GM12873 (cell line): ENCODE measurements around the gene LRRTM3.
A peak's percentile ranks its signal among the peaks of the same experiment; 100 is the strongest.

Experiments
- CTCF ChIP-seq: IDR thresholded peaks from 2 replicates; pipeline ENCODE4 v1.5.1; 2012; ENCODE audit warnings: low read depth, mild to moderate bottlenecking, moderate library complexity, low read length, control low read depth; ENCODE audit not compliant: insufficient read depth; ENCODE audit errors: missing control alignments

Gene LRRTM3

DNA sequence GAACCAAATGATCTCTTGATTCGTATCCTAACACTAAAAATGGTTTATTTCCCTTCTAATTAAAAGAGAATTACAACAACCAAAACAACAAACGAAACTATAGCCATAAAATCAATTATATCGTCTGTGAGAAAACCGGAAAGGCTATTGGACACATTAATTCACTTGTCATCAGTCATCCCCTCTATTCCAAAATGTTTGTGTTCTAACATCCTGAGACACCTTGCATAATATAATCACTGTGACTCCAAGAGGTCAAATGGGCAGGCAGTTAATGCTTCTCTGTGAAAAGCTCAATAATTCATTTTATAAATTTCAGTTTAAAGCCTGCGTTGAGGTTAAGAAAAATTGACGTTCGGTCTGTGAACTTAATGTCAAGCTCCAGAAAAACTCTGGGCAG lies 463 bp upstream of the LRRTM3 start:
- TF ChIP-seq CTCF = no peak

GRCh38 chr10:66926841-66927240 lies 1.0 kb downstream of the LRRTM3 start:
- TF ChIP-seq CTCF = no peak

DNA sequence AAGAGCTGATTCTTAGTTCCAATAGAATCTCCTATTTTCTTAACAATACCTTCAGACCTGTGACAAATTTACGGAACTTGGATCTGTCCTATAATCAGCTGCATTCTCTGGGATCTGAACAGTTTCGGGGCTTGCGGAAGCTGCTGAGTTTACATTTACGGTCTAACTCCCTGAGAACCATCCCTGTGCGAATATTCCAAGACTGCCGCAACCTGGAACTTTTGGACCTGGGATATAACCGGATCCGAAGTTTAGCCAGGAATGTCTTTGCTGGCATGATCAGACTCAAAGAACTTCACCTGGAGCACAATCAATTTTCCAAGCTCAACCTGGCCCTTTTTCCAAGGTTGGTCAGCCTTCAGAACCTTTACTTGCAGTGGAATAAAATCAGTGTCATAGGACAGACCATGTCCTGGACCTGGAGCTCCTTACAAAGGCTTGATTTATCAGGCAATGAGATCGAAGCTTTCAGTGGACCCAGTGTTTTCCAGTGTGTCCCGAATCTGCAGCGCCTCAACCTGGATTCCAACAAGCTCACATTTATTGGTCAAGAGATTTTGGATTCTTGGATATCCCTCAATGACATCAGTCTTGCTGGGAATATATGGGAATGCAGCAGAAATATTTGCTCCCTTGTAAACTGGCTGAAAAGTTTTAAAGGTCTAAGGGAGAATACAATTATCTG lies 1.6 kb downstream of the LRRTM3 start:
- no peak for TF ChIP-seq CTCF

DNA sequence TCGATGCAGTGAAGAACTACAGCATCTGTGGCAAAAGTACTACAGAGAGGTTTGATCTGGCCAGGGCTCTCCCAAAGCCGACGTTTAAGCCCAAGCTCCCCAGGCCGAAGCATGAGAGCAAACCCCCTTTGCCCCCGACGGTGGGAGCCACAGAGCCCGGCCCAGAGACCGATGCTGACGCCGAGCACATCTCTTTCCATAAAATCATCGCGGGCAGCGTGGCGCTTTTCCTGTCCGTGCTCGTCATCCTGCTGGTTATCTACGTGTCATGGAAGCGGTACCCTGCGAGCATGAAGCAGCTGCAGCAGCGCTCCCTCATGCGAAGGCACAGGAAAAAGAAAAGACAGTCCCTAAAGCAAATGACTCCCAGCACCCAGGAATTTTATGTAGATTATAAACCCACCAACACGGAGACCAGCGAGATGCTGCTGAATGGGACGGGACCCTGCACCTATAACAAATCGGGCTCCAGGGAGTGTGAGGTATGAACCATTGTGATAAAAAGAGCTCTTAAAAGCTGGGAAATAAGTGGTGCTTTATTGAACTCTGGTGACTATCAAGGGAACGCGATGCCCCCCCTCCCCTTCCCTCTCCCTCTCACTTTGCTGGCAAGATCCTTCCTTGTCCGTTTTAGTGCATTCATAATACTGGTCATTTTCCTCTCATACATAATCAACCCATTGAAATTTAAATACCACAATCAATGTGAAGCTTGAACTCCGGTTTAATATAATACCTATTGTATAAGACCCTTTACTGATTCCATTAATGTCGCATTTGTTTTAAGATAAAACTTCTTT lies 2.3 kb downstream of the LRRTM3 start:
- no peak for TF ChIP-seq CTCF

DNA sequence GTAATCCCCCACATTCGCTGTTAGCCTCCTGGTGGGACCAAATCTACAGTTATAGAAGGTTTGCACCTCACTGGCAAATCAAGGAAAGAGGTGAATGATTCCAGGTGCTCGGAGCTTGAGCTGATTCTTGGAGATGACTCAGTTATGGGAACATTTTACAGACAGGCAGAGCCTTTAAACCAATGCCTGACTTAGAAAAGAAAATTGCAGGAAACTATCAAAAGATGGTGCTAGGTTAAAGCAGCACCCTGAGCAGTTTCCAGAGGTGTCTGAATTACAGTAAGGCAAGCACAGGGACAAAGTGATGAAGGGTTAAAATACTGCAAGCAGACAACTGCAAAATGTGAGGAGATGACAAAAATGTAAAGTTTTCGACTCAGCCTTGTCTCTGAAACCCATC lies 2.9 kb downstream of the LRRTM3 start:
- no peak for TF ChIP-seq CTCF

DNA sequence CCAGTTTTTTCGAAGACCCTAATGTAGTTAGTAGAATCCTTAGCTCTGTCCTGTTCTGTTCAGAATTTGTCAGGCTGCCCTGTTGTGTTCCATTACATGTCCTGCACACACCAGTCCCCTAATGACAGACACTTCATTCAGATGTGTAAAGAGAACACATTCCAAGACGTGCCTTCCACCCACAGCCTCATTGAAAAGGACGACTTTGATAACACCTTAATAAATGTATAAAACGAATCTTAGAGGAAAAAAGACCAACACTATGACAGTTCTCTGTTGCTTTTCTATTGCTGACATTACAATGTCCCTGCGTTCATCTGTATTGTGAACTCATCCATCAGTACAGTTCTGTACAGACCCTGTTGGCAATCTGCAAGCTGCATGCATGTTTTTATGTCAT lies 3.5 kb downstream of the LRRTM3 start:
- TF ChIP-seq CTCF = no peak

- peak; percentile 67 for TF ChIP-seq CTCF
Observed at GRCh38 chr10:66931340-66931948, 5.6 kb downstream of the LRRTM3 start.
